ENCODE data around the gene CCDC188.

DNA sequence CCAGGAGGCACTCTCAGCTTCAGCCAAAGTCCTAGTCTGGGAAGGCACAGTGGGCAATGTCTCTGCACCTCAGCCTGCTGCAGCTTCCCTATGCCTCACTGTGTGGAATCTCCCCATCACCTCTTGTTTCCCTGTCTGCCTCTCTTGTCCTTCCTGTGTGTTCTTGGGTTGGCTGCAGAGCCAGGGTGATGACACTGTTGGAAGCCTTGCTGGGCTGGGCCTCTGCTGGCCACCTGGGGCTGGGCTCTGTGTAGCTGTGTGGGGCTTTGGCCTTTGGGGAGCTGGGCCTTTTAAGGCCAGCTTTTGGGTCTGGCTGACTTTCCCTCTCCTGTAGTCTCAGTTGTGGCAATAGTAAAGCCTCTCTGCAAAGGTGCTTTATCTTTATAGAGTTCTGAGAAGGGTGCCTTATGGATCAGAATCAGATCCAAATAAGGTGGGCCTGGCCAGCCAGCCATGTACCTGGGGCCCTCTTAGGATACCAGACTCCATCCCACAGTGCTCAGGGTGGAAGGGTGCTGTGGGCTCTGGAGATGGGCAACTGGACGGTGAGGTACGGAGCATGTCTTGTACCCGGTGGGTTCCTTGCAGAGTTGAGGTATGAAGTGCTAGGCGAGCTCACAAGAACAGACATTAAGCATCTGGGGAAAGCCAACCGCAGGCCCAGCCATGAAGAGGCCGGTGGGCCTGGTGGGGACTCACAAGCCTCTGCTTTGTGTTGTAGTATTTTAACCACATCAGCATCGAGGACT is 45.2 kb downstream of the CCDC188 start:
- no peak for TF ChIP-seq MAFK (IDR thresholded peaks at IDR 0.05; ENCODE audit: low read depth, low read length)
- no peak for TF ChIP-seq RAD21 (IDR thresholded peaks at IDR 0.05; ENCODE audit: low read length)
- TF ChIP-seq POLR2A (IDR thresholded peaks at IDR 0.05; ENCODE audit: low read depth, low read length), result no peak
- TF ChIP-seq MXI1 (IDR thresholded peaks at IDR 0.05; ENCODE audit: borderline replicate concordance, low read depth, low read length), result no peak
- TF ChIP-seq, protein P1, sequence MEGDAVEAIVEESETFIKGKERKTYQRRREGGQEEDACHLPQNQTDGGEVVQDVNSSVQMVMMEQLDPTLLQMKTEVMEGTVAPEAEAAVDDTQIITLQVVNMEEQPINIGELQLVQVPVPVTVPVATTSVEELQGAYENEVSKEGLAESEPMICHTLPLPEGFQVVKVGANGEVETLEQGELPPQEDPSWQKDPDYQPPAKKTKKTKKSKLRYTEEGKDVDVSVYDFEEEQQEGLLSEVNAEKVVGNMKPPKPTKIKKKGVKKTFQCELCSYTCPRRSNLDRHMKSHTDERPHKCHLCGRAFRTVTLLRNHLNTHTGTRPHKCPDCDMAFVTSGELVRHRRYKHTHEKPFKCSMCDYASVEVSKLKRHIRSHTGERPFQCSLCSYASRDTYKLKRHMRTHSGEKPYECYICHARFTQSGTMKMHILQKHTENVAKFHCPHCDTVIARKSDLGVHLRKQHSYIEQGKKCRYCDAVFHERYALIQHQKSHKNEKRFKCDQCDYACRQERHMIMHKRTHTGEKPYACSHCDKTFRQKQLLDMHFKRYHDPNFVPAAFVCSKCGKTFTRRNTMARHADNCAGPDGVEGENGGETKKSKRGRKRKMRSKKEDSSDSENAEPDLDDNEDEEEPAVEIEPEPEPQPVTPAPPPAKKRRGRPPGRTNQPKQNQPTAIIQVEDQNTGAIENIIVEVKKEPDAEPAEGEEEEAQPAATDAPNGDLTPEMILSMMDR (conservative IDR thresholded peaks at IDR 0.05; ENCODE audit: low read depth, low read length), result no peak
